HG03039 (cell line): ENCODE measurements around the gene TMEM151B.
"Not testable (repeated sequence)": the region's sequence is repeated elsewhere in the genome, so short reads cannot be mapped to it uniquely, and the experiment has no call there.

ENCODE experiments used
- ATAC-seq: cut with Tn5 transposase; IDR thresholded peaks from one replicate; pipeline ENCODE4 v1.9.1; 2021; ENCODE audit warnings: mild to moderate bottlenecking, moderate library complexity; ENCODE audit not compliant: unreplicated experiment

TMEM151B gene

GRCh38 chr6:44269921-44270525, at the start of gene TMEM151B:
Gene TMEM151B, plus strand, starts transcription at chr6:44270450. Its CDS starts 293 bp downstream, at chr6:44270743.
- ATAC-seq = no peak

DNA sequence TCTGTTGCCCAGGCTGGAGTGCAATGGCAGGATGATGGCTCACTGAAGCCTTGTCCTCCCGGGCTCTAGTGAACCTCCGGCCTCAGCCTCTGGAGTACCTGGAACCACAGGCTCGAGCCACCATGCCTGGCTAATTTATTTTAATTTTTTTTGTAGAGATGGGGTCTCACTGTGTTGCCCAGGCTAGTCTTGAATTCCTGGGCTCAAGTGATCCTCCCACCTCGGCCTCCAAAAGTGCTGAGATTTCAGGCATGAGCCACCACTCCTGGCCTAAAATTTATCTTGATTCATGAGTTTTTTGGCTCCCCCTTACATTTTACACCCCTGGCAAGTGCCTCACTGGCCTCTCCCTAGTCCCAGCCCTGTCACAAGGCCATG, 49.3 kb upstream of the TMEM151B start:
- no peak for ATAC-seq

DNA sequence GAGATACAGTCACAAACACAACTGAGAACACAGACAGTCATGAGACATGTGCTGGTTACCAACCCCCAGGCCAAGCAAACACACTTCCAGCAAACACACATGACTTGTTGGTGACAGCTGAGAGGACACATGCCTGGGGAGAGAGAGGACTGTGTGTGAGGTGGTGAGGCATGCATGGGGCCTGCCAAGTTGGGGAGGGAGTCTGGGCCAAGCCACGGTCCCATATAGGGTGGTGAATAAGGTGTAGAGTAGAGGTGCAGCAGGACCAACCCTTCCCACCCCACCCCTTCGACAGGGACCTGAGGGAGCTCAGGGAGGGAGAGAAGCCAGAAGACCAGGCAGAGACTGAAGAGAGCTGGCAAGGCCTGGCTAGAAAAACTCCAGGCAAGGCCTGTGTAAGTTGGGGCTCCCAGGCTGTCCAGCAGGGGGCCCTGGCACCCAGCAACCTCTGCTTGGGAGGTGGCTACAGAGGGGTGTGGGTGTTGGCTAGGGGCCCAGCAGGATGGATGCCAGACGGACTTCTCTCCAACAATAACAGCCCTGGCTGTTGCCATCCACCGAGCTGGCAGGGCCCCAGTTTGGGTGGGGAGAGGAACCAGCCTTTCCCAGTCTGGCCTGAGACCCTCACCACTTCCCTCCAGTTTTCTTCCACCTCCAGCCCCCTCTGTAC, 48.8 kb upstream of the TMEM151B start:
- peak; percentile 36 for ATAC-seq

DNA sequence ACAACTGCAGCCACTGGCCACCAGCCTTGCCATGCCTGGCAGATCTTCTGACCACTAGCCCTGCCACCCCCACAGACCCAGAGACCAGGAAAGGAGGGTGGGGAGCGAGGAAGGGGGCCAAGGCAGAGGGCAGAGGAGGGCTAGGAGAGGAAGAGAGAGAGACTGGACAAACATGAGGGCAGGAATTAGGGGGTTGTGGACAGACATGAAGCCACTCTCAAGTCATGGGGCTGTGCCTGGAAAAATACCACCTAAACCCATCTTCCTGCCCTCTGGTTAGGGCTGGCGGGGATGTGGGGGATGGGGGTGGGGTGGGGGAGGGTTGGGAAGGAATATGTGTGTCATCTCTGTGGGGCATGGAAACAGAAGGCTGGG, 48.3 kb upstream of the TMEM151B start:
- no peak for ATAC-seq

- no peak for ATAC-seq
Observed at GRCh38 chr6:44222486-44223318, 47.5 kb upstream of the TMEM151B start.

DNA sequence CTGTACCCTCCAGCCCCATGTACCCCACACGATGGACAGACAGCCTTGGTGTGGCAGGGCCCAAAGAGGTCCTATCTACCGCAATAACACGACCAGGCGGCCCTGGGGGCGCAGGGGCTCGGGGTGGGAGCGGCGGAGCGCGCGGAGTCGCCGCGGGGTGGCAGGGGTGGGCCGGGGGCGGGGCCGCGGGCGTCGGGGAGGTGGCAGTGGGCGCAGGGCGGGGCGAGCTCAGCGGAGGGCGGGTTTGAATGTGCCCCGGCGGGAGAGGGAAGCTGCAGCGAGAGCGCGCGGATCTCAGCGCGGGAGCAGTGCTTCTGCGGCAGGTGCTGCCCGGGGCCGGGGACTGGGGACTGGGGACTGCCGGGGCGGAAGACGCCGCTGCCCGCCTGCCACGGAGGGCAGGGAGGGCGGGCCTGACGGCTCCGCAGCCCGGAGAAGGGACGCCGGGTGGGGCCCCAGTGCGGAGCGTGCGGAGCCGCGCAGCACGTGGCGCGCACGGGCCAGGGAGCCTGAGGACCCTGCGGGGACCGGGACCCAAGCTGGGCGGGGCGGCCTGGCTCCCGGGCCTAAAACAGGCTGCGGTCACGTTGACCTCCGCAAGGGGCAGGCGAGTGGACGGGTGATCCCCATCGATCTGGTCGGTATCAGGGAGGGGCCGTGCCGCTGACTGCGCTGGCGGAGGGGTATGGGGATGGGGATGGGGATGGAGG, 46.8 kb upstream of the TMEM151B start, which contains the start of gene SLC29A1:
Gene SLC29A1 (plus strand): TSS at position 277 of the 710 bp plus-strand sequence. CDS start 3,719 bp downstream, outside the sequence.
- no peak for ATAC-seq

DNA sequence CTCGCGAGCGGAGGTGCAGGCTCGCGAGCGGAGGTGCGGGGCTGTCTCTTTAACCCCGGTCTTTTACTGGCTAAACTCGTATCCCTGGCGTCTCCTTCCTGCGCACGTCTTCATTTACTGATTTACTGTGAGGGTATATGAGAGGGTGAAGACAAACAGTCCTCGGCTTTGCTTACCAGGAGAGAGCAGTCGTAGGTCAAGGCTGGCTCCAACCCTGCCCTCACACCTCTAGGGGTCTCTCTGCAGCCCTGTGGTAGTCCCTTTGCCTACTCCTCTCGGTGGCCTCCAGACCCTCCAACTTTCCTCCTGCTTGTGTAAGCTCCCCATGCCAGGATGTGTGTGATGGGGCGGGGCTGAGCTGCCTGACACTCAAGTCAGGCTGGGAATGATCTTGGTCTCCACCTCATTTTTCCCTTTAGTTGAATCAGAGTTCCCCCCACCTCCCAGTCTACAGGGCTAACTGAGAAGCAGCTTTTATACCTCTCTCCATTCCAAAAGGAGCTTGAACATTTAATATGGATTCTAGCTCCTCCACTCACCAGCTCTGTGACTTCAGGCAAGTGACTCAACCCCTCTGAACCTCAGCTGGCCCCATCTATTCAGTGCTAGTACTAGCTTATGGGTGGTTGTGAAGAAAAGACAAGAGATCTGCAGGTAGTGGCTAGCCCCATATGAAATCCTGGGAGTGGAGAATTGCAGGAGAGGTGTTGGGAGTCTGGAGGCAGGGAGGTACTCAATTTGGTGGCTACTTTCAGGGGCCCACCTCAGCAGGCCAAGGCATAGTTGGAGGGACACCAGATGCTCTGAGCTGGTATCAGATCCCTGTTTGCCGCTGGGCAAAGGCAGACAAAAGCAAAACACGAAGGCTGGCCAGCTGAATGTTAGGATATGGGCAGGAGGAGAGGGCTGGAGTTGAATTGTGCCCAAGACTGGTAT, 46.0 kb upstream of the TMEM151B start:
- ATAC-seq = no peak

GRCh38 chr6:44224965-44225305, 45.3 kb upstream of the TMEM151B start:
- ATAC-seq = no peak

DNA sequence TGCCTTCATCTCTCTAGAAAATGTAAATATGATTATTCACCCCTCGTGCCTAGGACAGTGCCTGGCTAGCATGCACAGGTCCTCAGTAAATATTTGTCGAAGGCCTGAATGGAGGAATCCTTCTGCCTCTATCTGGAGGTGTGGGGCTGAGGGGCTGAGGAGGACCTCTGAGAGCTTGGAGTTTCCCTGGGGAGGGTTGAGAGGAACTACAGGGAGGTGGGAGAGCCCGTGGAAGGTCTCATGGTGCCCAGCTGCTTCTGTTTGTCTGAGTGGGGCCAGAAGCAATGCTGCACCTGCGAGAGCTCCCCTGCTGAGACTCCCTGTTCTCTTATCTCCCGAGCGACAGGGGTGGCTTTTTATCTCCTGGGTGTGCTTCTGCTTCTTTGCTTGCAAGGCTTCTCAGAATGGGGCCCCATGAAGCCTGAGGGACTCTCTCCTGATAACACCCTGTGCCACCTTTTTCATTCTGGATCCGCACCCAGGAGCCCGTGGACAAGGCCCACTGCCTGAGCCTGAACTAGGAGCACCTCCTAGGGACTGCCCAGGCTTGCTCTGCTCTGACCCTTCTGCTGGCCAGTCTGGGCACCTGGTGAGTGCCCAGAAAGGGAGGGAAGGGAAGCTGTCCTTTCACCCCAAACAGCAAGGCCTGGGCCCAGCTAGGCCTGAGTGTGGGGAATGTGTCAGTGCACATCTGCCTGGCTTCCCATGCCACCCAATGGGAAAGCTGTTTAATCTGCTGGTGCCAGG, 44.5 kb upstream of the TMEM151B start:
- no peak for ATAC-seq

DNA sequence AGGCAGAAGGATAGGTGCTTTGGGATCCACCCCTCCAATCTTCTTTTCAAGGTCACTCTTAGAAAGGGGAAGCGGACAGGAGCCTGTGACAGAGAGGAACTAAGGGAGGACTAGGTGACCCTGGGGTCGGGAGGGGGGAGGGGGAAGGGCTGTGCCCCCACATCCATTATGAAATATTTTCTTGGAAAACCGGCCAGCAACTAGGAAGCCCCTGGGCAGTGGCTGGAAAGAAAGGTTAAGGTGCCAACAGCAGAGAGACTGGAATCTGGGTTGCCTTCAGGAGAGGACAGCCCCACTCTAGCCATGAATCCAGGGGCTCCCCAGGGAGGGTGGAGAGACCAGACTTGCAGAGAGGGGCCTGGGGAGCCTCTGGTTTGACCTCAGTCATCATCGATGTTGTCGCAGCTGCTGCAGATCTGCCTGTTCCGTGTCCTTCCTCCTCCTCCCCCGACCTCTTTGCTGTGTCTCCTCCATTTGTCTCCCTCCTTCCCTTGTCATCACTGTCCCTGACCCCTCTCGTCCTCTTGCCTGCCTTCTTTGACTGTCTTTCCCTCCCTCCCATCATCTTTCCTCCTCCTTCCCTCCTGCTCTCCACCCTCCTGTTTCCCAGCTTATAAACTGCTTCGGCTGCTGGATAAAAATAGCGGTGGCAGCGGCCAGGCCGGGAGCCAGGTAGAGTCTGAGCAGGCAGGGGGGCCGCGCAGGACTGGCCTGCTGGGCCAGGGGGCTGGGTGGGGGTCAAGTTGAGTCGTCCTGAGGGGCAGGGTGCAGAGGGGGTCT, 43.7 kb upstream of the TMEM151B start:
- ATAC-seq = no peak

- ATAC-seq = no peak
Observed at GRCh38 chr6:44227148-44227793, 43.0 kb upstream of the TMEM151B start.

DNA sequence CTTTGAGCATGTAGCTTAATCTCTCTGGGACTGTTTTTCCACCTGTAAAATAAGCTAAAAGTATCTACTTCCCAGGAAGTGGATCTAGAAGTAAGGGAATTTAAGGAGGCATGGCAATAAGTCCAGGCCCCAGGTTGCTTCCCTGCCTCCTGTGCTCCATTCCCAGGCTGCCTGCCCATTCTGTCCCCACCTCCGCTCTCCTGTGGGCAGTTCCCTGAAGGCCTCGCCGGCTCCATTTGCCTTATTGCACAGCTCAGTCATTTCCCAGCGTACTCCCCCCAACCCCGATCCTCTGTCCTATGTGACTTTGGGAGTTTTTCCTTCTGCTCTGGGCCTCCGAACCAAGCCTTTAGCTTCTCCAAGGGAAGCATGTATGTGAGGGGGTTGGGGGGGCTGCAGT, 42.2 kb upstream of the TMEM151B start:
- ATAC-seq = no peak

GRCh38 chr6:44228433-44228832, 41.8 kb upstream of the TMEM151B start:
- no peak for ATAC-seq

GRCh38 chr6:44228836-44229235, 41.4 kb upstream of the TMEM151B start:
- no peak for ATAC-seq

- ATAC-seq = no peak
Observed at GRCh38 chr6:44229376-44230033, 40.7 kb upstream of the TMEM151B start.

DNA sequence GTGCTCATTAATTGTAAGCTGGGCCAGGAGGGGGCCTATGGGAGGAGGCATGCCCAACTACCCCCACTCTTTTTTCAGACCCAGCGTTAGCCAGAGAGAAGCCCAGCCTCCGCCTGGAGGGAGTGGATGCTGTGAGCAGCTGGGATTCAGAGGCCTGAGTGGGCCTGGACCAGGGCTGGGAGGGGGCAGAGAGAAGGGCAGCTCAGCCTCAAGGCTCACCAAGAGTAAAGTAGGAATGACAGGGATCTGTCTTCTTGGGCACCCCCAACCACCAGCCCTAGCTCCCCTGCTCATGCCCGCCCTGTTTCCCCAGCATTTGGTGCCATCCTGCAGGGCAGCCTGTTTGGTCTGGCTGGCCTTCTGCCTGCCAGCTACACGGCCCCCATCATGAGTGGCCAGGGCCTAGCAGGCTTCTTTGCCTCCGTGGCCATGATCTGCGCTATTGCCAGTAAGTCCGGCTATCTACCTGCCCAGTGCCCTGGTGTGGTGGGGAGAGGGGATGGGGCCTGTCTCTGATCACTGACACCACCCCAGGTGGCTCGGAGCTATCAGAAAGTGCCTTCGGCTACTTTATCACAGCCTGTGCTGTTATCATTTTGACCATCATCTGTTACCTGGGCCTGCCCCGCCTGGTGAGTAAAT, 40.1 kb upstream of the TMEM151B start:
- ATAC-seq = no peak

GRCh38 chr6:44231426-44231825, 38.8 kb upstream of the TMEM151B start:
- not testable (repeated sequence) for ATAC-seq
